Bronchial epithelial cell (primary cell): ENCODE measurements around the gene ADIG. TPM values are rescaled to one million over a fixed set of nuclear protein-coding genes. Genes with fewer than 3 reads are reported as not detected.
"Not testable (repeated sequence)": the region's sequence is repeated elsewhere in the genome, so short reads cannot be mapped to it uniquely, and the experiment has no call there.

Source experiments
- DNase-seq: peaks from one replicate; pipeline ENCODE4 v3.0.0-alpha.2; 2010; ENCODE audit warnings: low read depth
- FAIRE-seq: peaks from 2 replicates; lab custom pipeline; 2011; peaks lifted over from hg19 to GRCh38; lab: Jason Lieb, UNC
- H3K27me3 ChIP-seq: 2 replicates; pipeline ENCODE4 v1.5.1; 2011; ENCODE audit warnings: low read length; ENCODE audit not compliant: control insufficient read depth, insufficient read depth
- H3K36me3 ChIP-seq: 2 replicates; pipeline ENCODE4 v1.5.1; 2011; ENCODE audit warnings: low read length; ENCODE audit not compliant: control insufficient read depth, insufficient read depth
- H3K4me3 ChIP-seq: 2 replicates; pipeline ENCODE4 v1.5.1; 2011; ENCODE audit warnings: mild to moderate bottlenecking, low read depth, low read length, control low read depth
- total RNA-seq: library from RNA; depleted of rRNA; stranded (reverse); fragments of >200 nt; gene quantifications from 2 replicates; pipeline ENCODE4 v1.2.1, GENCODE V29; 2014
- TF ChIP-seq, protein P1 (sequence below): IDR thresholded peaks from 2 replicates; pipeline ENCODE4 v1.5.1; 2011; ENCODE audit warnings: mild to moderate bottlenecking, moderate library complexity, low read length, control low read depth, inconsistent platforms; ENCODE audit not compliant: insufficient read depth, severe bottlenecking

The ADIG gene
- total RNA-seq, 1 donor from 2014 or later: not detected

- TF ChIP-seq, protein P1, sequence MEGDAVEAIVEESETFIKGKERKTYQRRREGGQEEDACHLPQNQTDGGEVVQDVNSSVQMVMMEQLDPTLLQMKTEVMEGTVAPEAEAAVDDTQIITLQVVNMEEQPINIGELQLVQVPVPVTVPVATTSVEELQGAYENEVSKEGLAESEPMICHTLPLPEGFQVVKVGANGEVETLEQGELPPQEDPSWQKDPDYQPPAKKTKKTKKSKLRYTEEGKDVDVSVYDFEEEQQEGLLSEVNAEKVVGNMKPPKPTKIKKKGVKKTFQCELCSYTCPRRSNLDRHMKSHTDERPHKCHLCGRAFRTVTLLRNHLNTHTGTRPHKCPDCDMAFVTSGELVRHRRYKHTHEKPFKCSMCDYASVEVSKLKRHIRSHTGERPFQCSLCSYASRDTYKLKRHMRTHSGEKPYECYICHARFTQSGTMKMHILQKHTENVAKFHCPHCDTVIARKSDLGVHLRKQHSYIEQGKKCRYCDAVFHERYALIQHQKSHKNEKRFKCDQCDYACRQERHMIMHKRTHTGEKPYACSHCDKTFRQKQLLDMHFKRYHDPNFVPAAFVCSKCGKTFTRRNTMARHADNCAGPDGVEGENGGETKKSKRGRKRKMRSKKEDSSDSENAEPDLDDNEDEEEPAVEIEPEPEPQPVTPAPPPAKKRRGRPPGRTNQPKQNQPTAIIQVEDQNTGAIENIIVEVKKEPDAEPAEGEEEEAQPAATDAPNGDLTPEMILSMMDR: no peak
- FAIRE-seq: no peak
- no peak for DNase-seq
- no peaks in the 10 kb centered on the region for H3K36me3 ChIP-seq
- no peaks in the 10 kb centered on the region for H3K27me3 ChIP-seq
- no peak overlapping the region for H3K4me3 ChIP-seq
Observed at GRCh38 chr20:38590676-38591473, 9.9 kb downstream of the ADIG start.

- TF ChIP-seq, protein P1: no peak
- DNase-seq (no peak), FAIRE-seq (no peak)
- no peaks in the 10 kb centered on the region for H3K36me3 ChIP-seq
- no peaks in the 10 kb centered on the region for H3K27me3 ChIP-seq
- no peak overlapping the region for H3K4me3 ChIP-seq
Observed at GRCh38 chr20:38591474-38592410, 10.7 kb downstream of the ADIG start.

DNA sequence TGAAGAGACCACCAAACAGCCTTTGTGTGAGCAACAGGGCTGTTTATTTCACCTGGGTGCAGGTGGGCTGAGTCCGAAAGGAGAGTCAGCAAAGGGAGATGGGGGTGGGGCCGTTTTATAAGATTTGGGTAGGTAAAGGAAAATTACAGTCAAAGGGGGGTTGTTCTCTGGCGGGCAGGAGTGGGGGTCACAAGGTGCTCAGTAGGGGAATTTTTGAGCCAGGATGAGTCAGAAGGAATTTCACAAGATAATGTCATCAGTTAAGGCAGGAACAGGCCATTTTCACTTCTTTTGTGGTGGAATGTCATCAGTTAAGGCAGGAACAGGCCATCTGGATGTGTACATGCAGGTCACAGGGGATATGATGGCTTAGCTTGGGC is 11.4 kb downstream of the ADIG start:
- H3K36me3 ChIP-seq, H3K4me3 ChIP-seq, H3K27me3 ChIP-seq, DNase-seq, FAIRE-seq: not testable (repeated sequence)

DNA sequence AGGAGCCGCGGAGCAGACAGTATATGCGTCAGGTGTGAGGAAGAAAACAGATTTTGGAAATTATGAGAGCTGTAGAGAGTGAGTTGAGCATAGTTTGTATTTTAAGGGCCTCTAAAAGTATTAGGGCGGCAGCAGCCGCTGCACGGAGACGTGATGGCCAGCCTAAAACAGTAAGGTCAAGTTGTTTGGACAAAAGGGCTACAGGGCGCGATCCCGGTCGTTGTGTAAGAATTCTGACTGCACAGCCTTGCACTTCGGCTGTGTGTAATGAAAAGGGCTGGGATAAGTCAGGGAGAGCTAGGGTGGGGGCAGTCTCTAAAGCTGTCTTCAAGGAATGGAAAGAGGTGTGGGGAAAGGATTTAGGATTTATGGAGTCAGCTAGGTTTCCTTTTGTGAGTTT is 13.3 kb downstream of the ADIG start:
- not testable (repeated sequence) for FAIRE-seq, H3K4me3 ChIP-seq, DNase-seq, H3K36me3 ChIP-seq, H3K27me3 ChIP-seq

DNA sequence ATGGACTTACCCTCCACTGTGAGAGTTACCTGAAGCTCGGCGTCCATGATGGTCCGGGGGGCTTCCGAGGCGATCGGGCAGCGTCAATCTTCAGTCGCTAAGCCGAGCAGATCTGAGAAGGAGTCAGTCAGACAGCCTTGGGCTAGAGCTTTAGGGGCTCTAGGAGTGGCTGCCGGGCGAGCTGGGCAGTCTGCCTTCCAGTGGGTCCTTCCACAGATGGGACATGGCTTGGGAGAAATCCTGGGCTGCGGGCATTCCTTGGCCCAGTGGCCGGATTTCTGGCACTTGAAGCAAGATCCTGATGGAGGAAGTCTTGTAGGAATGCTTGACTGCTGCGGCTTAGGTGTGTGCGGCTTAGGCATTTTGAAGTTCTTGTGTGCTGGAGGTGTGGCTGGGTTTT is 14.9 kb downstream of the ADIG start:
- H3K4me3 ChIP-seq, FAIRE-seq, DNase-seq: not testable (repeated sequence)

DNA sequence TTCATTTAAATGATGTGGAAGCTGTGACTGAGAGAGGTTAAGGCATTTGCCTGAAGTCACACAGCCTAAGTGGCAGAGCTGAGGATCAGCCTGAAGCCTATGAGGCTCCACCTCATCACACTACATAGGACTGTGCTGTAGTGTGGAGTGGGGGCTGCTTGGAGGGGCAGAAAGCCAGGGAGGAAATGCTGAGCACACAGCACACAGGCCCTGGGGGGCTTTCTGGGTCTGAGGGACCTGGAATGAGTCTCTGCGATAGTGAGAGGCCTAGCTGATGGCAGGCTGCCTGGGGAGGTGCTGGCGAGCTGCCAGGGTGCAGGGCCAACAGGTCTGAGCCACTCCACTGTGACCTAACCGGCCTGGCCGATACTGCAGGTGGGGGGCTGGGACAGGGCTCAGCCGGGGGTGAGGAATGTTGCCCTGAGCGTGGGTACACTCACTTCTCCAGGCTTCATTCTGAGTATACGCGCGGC is 18.4 kb downstream of the ADIG start:
- H3K36me3 ChIP-seq: no peaks in the 10 kb centered on the region
- peak; percentile 50 for DNase-seq
- FAIRE-seq: no peak
- H3K27me3 ChIP-seq: no peaks in the 10 kb centered on the region
- no peak overlapping the region for H3K4me3 ChIP-seq
- TF ChIP-seq, protein P1: no peak

More for the DNA sequence above, 14.9 kb downstream of the ADIG start:
- H3K36me3 ChIP-seq, H3K27me3 ChIP-seq: not testable (repeated sequence)

- DNase-seq (no peak), FAIRE-seq (no peak)
- H3K27me3 ChIP-seq: no peaks in the 10 kb centered on the region
- H3K4me3 ChIP-seq: no peak overlapping the region
- TF ChIP-seq, protein P1: no peak
- no peaks in the 10 kb centered on the region for H3K36me3 ChIP-seq
Observed at GRCh38 chr20:38600057-38600456, 19.1 kb downstream of the ADIG start.
